Fibroblast of skin of right quadriceps (primary cell): ENCODE measurements around the gene AKAP13.

Source experiments
- DNase-seq: peaks from one replicate; pipeline ENCODE4 v3.0.0-alpha.2; 2013

AKAP13 gene

GRCh38 chr15:85749261-85750151, 369.1 kb downstream of the AKAP13 start:
- DNase-seq: peak; percentile 34

DNA sequence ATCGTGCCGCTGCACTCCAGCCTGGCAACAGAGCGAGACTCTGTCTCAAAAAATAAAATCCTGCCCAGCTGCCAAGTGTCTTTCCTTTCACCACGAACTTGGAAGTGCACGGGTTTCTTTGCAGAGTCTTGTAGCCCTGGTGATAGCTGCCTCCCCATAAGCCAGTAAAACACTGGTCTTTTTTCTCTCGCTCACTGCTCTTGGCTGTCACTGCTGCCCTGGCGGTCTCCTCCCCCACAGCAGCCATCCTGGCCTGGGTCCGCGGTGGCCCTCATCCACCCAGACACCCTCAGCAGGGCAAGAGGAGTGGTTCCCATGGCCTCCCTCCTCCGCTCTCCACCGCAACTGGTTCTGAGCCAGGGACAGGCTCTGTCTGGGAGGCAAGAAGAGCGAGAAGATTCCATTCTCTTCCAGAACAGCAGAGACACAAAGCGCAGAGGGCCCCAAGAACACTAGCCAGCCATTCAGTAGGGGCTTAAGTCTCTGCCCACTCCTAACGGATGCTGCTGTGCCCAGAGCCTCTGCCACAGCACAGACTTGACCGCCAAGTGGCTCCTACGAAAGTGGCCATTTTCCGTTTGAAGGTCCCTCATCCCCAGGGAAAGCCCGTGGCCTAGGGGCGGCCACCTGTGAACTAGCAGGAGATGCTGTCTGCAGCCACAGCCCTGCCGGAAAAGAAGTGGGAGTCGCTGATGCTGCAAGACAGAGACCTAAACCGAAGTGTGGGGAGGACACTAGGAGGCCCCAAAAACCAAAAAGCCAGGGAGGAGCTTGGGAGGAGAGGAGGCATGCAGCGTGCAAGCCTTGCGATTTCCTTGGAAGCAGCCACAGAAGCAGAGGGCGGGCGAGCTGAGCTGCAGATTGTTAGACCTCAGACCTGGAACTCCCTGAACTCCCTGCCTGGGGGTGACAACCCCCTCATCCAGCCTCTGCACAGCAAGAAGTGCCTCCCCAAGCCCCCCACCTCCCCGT, 370.2 kb downstream of the AKAP13 start:
- peak; percentile 11 for DNase-seq

DNA sequence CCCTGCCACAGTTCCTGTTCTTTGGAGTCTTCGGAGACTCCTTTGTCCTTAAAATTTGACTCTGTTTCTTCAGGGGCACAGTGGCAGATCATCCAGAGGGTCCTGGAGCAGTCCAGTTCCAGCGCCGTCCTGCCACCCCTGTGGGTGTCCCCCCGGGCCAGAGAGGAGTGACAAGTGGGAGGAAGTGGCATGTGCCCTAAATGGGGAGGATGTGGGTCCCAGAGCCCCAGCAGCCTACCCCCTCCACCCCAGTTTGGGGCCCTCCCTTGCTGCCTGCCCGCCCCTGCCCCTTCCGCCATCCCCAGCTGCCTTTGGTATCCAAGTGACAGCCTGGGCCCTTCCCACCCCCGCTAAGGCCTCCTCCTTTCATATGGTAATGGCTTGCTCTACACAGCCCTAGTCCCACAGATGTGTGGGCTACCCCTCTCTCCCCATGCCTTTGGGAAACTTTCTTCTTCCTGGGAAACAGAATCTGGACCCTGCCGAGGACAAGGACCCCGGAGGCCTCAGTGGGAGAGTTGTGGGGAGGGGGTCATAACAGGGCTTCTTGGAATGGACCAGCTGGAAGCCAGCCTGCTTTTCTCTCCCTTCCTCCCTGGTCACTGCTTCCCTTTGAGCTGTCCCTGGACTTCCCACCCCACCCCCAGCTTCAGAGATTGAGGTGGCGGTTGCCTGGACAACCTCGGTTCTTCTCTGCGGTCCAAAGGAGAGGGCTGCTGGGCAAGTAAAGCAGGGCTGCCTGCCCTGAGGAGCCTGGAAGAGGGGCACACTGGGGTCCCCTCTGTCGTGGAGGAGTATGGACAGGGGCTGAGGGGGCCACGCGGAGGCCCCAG, 371.1 kb downstream of the AKAP13 start:
- DNase-seq: no peak

GRCh38 chr15:85752124-85752475, 371.7 kb downstream of the AKAP13 start:
- no peak for DNase-seq

DNA sequence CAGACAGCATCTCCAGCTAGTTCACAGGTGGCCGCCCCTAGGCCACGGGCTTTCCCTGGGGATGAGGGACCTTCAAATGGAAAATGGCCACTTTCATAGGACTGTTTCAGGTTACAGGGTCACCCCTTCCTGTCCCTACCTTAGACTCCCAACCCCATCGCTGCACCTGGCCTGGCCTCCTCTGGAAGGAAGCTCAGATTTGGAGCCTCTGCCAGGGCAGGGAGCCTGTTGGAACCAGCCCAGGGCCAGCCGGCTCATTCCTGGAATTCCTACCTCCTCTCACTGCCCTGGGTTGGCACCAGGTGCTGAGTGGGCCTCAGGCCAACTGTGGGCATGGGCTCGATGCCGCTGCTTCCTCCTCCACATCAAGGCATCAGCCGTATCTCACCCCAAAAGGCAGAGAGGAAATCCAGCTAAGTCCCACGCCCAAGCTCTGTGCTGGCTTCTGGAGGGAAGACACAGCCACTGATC, 372.1 kb downstream of the AKAP13 start:
- DNase-seq: no peak

DNA sequence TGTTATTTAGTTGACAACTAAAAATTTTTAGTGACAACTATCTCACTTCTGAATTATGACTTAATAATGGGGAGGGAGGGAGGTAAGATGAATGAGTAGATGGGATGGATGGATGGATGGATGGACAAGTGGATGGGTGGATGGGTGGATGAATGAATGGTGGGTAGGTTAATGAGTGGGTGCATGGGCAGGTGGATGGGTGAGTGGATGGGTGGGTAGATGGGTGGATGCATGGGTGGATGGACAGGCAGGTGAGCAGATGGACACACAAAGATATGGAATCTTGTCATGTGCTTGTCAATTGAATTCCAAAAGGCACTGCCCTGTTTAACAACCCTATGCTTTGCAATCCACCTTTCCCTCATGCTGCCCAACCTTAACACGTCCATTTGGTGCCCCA, 372.9 kb downstream of the AKAP13 start:
- no peak for DNase-seq

GRCh38 chr15:85753791-85754452, 373.5 kb downstream of the AKAP13 start:
- no peak for DNase-seq

DNA sequence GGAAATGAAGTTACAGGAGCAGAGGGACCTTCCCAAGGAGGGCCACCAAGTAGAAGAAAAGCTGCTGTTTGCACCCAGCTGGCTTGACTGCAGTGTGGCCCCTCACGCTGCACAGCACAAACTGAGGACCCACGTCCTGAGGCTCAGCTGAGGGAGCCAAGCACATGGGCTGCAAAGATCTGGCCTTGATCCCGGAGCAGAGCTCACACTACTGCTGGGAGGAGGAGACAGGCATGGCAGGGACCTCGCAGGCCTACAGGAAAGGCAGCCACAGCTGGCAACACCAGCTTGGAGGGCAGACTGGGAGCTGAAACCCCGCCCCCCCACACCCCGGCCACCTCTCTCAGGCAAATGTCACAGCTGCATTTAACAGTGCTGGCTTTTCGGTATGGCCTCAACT, 374.6 kb downstream of the AKAP13 start:
- DNase-seq: no peak

- DNase-seq: no peak
Observed at GRCh38 chr15:85755471-85755870, 375.1 kb downstream of the AKAP13 start.

DNA sequence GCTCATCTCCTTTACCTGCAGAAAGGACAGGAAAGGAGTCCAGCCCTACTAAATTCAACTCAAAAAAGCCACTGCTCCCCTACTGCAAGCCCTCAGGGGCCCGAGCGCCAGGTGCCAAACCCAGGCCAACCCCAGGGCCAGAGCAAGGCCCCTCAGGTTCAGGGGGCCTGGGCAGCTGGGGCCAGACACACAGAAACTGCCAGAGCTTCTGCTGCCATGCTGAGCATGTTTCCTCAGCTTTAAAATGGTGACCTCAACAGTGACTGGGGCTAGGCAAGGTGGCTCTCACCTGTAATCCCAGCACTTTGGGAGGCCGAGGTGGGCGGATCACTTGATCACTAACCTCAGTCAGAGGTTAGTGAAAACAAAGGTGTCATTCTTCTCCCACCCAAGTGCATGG, 375.5 kb downstream of the AKAP13 start:
- DNase-seq: no peak

DNA sequence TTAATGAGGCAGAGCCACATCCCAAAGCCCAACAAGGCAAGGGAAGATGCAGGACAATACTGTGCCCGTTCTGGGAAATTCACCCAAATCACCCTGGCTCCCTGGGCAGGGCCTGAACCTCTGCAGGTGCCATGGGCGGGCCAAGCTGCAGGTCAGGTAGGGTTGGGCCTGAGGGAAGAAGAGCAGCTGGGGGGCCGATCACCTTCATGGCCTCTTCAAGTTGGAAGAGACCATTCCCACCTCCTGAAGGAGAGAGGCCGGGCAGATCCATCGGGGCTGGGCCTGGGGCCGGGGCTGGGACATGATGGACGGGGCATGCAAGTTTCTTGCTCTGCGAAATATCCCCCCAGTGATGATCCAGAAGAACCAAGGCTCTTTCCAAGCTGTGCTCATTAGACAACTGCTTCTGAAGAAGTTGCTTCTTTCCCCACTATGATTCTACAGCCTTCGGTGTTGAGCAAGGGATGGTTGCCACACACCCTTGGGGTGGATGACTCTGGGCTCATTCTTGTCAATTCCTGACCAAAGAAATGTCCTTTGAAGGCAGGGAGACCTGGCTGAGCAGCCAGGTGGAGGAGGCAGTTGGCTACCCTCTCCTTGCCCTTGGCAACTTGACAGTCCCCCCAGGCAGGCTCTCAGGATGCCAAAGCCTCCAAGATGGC, 376.1 kb downstream of the AKAP13 start:
- DNase-seq: no peak

DNA sequence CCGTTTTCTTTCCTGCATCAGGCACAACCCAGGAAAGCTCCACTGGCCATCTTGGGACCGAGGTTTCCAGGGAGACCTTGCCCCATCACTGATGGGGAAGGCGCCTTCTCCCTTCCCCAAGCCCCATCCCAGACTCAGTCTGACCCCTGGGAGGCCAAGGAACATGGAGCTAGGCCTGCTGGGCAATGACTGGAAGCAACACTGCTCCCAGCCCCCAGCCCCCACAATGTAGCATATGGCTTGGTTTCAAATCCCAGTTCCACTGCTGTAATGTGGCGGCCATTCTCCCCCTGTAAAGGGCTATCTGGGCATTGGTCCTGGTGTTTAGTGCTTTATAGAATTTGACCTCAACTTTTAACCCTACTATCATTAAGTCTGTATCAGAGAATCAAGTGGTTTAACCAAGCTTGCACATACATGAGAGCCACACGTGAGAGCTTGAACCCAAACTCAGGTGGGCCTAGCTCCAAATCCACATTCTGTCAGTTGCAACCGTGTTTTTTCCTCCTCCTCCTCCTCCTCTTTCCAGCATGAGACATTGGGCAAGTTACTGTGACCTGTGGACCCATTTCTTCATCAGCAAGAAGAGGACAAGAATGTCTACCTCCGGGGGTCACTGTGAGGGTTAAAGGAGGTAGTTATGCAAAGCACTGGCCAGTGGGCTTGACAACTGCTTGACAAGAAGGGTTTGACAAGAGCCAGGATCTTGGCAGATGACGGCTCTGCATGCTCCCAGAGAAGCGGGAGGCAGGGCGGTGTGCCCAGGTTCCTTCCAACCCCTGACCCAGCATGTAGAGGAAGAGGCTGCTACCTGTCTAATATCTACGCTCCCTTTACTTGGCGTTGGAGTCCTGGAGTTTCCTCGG, 376.9 kb downstream of the AKAP13 start:
- DNase-seq: no peak

DNA sequence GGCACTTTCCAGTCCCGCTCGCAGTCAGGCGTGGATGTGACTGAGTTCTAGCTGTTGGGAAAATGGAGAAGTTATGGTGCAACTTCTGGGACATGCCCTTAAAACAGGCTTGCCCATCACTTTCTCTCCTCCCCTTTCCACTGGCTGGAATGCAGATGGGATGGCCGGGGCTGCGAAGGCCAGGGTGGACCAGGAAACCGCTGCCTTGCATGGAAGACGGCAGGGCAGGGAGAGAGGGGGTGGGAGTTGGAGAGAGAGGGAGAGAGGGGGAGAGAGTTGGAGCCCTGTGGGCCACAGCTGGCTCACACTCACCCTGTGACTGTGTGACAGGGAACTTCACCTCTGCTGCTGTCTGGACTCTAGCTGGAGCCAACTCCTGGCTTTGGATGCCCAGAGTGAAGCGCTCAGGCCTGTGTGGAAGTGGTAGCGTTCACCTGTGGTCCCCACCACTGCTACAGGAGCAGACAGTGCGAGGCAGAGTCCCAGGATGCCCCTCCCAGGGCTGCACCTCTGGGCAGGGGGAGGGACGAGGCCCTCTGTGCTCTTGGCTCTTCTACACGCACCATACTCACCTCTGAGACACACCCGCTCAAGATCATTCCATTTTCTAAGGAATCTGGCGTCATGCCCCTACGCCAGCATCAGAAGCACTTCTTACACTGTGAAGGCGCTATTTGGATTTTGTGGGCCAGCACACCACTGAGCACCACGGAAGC, 377.7 kb downstream of the AKAP13 start:
- no peak for DNase-seq

DNA sequence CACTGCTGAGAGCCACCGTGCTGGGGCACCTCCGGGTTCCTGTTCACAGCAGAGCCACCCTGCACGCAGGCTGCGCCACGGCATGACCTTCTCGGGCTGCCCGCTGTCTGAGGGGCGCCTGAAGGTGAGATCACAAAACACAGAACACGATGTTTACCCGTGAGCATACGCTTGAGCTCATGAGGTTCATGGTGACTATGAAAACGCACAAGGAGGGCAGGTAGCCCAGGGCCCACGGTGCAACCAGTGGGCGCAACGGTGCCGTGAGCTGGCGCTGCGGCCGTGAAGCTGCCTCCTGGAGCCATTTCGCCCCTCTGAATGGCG, 378.2 kb downstream of the AKAP13 start:
- no peak for DNase-seq

DNA sequence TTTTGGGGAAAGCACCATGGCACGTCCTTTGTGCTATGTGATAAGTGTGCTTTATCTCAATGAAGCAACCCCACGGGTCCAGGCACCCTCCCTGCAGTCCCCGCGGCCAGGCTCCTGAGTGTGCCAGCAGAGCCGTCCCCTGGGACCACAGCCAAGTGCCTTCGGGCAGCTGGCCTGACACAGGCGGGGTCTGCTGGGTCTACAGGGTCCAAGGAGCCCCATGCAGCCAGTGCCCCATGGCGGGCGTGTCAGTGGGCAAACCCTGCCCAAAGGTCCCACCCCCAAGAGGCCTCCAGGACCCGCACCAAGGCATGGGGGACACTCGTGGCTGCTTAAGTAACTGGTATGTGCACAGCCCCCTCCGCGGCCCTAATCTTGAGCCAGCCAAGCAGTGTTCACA, 379.0 kb downstream of the AKAP13 start:
- DNase-seq: no peak

DNA sequence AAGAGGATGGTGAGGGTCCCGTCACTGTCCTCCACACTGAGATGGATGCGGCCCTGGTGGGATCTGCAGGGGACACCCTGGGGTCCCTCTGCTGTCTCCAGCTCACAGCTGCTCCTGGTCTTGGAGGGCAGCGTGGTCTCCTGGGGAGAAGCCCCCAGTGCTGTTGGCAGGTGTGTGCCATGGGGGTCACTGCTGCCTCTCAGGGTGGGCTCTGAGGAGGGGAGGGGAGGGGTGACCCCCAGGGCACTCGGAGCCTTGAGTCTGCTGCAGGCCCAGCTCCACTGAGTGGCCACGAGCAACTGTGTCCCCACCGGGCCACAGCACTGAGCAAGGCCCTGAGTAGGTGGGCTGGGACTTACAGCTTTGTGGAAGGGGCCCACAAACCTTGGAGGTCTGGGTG, 379.6 kb downstream of the AKAP13 start:
- DNase-seq: no peak

DNA sequence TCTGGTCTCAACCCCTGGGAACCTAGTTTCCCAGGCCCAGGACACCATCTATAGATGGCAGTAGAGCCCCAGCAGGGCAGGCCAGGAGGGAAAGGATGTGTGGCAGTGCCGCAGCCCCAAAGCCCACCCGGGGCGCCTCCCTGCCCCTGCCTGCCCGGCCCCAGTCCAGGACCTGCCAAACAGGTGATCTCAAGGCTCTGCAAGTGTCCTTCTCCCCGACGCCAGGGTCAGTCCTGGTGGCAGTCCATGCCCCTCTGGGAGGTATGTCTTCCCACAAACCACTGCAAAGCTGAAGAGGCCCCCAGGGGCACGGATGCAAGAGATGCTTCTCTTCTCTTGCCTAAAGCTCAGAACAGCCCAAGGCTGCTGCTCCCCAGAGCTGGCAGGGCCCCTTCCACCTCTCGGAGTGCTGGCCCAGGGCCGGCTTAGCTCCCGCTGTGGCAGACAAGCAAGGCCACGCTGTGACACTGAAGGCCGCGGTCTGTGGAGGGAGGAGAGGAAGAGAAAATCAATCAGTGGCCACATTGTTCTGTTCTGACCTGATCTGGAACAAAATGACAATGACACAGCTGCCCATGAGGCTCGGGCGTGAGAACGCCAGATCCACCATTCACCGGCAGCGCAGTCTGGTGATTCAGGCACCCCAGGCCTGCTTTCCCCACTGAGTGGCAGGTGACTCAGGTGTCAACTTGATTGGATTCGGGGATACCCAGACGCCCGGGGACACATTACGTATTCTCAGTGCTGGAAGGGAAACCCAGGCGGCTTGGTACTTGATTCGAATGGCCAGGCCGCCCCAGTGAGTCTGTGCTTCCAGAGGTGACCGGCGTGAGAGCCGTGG, 380.3 kb downstream of the AKAP13 start:
- DNase-seq: no peak

GRCh38 chr15:85761635-85762034, 381.2 kb downstream of the AKAP13 start:
- peak; percentile 32 for DNase-seq
